Activated T-helper 17 cell treated with anti-CD3 and anti-CD28 coated beads, Interleukin-2, amount 50 U/mL, for 72 hours (primary cell): Measurements from ENCODE around the gene SYT9. TPM values are rescaled to one million over a fixed set of nuclear protein-coding genes. Genes with fewer than 3 reads are reported as not detected.

Experiments used
- ATAC-seq: fragments of 150-1000 bp; cut with Tn5 transposase; replicated peaks from 2 replicates; pipeline ENCODE4 v1.10.0; 2021; ENCODE audit warnings: mild to moderate bottlenecking, moderate library complexity
- H3K27ac Mint-ChIP-seq: one replicate; pipeline ENCODE4 v1.8.0; 2022; ENCODE audit warnings: mixed read lengths
- H3K27me3 Mint-ChIP-seq: one replicate; pipeline ENCODE4 v1.8.0; 2022; ENCODE audit warnings: mixed read lengths
- H3K36me3 Mint-ChIP-seq: one replicate; pipeline ENCODE4 v1.8.0; 2022; ENCODE audit warnings: low read depth, mild to moderate bottlenecking, mixed read lengths
- H3K4me1 Mint-ChIP-seq: one replicate; pipeline ENCODE4 v1.8.0; 2022; ENCODE audit warnings: mixed read lengths
- H3K4me3 Mint-ChIP-seq: one replicate; pipeline ENCODE4 v1.8.0; 2022; ENCODE audit warnings: mild to moderate bottlenecking, mixed read lengths
- H3K9me3 Mint-ChIP-seq: one replicate; pipeline ENCODE4 v1.8.0; 2022; ENCODE audit warnings: mixed read lengths
- total RNA-seq, 2 donors: library from RNA; stranded (reverse); gene quantifications; one replicate each; pipeline ENCODE4 v1.2.3, GENCODE V29; 2022

SYT9 gene
- total RNA-seq, 2 donors from 2014 or later: not detected

- Mint-ChIP-seq H3K4me3 (no peak overlapping the region), H3K4me1 (no peaks in the 10 kb centered on the region), H3K9me3 (peaks cover 6% of the 10 kb centered on the region), H3K36me3 (no peaks in the 10 kb centered on the region), H3K27ac (no peak overlapping the region), H3K27me3 (peaks cover 15% of the 10 kb centered on the region)
- ATAC-seq: no peak
Measured at GRCh38 chr11:7291100-7291829, 39.6 kb downstream of the SYT9 start.

DNA sequence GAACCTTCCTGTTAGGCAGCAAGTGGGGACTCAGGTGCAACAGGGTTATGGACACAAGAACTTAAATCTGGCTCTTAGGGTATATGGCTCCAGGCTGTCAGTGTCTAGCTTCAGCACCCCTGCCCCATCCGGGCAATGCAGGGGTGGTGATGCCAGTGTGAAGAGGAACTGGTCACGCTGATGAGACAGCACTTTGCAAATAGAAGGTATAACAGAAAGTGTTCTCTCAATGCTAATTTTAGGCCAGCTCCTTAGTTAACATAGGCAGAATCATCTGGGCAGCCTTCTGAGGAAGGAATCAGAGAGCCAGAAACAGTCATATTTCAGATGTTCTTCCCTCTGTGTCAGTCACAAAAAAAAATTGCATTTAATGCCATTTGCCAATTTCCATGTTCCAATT is 41.2 kb downstream of the SYT9 start:
- no peak overlapping the region for H3K4me3 Mint-ChIP-seq
- peaks cover 10% of the 10 kb centered on the region for H3K27me3 Mint-ChIP-seq
- no peak for ATAC-seq
- no peaks in the 10 kb centered on the region for H3K4me1 Mint-ChIP-seq
- no peak overlapping the region for H3K27ac Mint-ChIP-seq
- H3K9me3 Mint-ChIP-seq: no peaks in the 10 kb centered on the region
- H3K36me3 Mint-ChIP-seq: no peaks in the 10 kb centered on the region

DNA sequence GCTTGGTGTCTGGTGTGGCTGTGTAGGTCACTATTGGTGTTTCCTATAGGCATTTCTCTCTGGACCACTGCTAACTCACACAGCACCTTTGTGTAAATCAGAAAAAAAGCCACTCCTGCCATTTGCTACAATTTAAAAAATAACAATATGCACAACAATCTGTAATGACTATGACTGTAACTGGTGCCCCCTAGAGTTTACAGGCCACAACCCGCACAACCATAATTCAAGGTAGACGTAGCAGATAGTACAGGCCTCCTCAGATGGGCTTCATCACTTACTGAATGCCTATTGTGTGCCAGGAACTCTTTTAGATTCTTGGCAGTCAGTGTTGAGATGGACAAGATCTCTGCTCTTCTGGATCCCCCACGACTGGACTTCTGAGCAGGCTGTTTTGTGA is 47.7 kb downstream of the SYT9 start:
- ATAC-seq: no peak
- no peak overlapping the region for H3K27ac Mint-ChIP-seq
- H3K9me3 Mint-ChIP-seq: no peaks in the 10 kb centered on the region
- H3K36me3 Mint-ChIP-seq: no peaks in the 10 kb centered on the region
- H3K4me3 Mint-ChIP-seq: no peak overlapping the region
- H3K27me3 Mint-ChIP-seq: peaks cover 4% of the 10 kb centered on the region
- H3K4me1 Mint-ChIP-seq: no peaks in the 10 kb centered on the region

GRCh38 chr11:7300281-7300680 is 48.6 kb downstream of the SYT9 start:
- Mint-ChIP-seq H3K27ac (no peak overlapping the region), H3K4me1 (no peaks in the 10 kb centered on the region), H3K36me3 (no peaks in the 10 kb centered on the region), H3K27me3 (peaks cover 4% of the 10 kb centered on the region), H3K9me3 (no peaks in the 10 kb centered on the region), H3K4me3 (no peak overlapping the region)
- no peak for ATAC-seq

DNA sequence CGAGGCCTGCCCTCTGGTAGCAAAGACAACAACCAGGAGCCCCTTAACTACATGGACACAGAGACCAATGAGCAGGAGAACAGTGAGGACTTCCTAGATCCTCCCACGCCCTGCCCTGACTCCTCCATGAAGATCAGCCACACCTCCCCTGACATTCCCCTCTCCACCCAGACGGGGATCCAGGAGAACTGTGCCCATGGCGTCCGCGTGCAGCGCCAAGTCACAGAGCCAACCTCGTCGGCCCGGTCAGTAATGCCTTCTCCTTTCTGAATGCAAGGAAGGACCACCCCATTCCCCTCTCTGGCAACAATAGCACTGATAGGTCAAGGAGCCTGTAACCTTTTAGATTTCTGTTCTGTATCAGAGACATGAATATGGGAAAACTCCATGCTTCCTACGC is 51.4 kb downstream of the SYT9 start:
- Mint-ChIP-seq H3K27ac (no peak overlapping the region), H3K36me3 (no peaks in the 10 kb centered on the region), H3K4me3 (no peak overlapping the region), H3K4me1 (no peaks in the 10 kb centered on the region), H3K9me3 (no peaks in the 10 kb centered on the region), H3K27me3 (peaks cover 18% of the 10 kb centered on the region)
- no peak for ATAC-seq

GRCh38 chr11:7306900-7307299 is 55.2 kb downstream of the SYT9 start:
- Mint-ChIP-seq H3K27me3 (peaks cover 21% of the 10 kb centered on the region), H3K36me3 (no peaks in the 10 kb centered on the region), H3K9me3 (no peaks in the 10 kb centered on the region), H3K4me1 (no peaks in the 10 kb centered on the region), H3K4me3 (no peak overlapping the region), H3K27ac (no peak overlapping the region)
- no peak for ATAC-seq

DNA sequence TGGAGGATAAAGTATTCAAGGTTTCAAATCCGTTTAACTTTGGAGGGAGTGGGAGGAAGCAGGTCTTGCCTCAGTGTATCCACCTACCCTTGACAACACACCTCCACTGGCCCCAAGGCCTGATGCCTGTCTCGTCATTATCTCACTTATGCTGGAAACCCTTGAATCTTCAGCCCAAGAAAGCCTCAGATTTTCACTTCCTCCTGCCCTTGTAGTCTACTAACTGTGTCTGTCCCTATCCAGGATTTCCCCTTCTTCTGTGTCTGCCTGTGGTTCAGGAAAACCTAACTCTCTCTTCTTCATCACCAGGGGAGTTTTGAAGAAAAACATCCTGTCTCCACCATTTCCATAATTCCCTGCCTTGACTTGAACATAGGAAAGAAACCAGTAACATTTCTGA is 56.1 kb downstream of the SYT9 start:
- Mint-ChIP-seq H3K4me1 (no peaks in the 10 kb centered on the region), H3K27me3 (peaks cover 24% of the 10 kb centered on the region), H3K36me3 (no peaks in the 10 kb centered on the region), H3K4me3 (no peak overlapping the region), H3K9me3 (no peaks in the 10 kb centered on the region), H3K27ac (no peak overlapping the region)
- ATAC-seq: no peak

GRCh38 chr11:7311903-7312302 is 60.2 kb downstream of the SYT9 start:
- Mint-ChIP-seq H3K9me3 (no peaks in the 10 kb centered on the region), H3K4me3 (no peak overlapping the region), H3K4me1 (no peaks in the 10 kb centered on the region), H3K36me3 (no peaks in the 10 kb centered on the region), H3K27me3 (peaks cover 20% of the 10 kb centered on the region), H3K27ac (no peak overlapping the region)
- ATAC-seq: no peak

- H3K36me3 Mint-ChIP-seq: no peaks in the 10 kb centered on the region
- H3K4me3 Mint-ChIP-seq: no peak overlapping the region
- H3K4me1 Mint-ChIP-seq: no peaks in the 10 kb centered on the region
- H3K9me3 Mint-ChIP-seq: no peaks in the 10 kb centered on the region
- ATAC-seq: no peak
- H3K27me3 Mint-ChIP-seq: peaks cover 12% of the 10 kb centered on the region
- no peak overlapping the region for H3K27ac Mint-ChIP-seq
Measured at GRCh38 chr11:7314811-7315604, 63.3 kb downstream of the SYT9 start.

- H3K27ac Mint-ChIP-seq: no peak overlapping the region
- ATAC-seq: no peak
- H3K27me3 Mint-ChIP-seq: peaks cover 26% of the 10 kb centered on the region
- no peaks in the 10 kb centered on the region for H3K9me3 Mint-ChIP-seq
- H3K4me1 Mint-ChIP-seq: no peaks in the 10 kb centered on the region
- H3K36me3 Mint-ChIP-seq: no peaks in the 10 kb centered on the region
- no peak overlapping the region for H3K4me3 Mint-ChIP-seq
Measured at GRCh38 chr11:7319501-7319900, 67.8 kb downstream of the SYT9 start.

- Mint-ChIP-seq H3K27me3 (peaks cover 21% of the 10 kb centered on the region), H3K4me3 (no peak overlapping the region), H3K36me3 (no peaks in the 10 kb centered on the region), H3K27ac (no peak overlapping the region), H3K9me3 (no peaks in the 10 kb centered on the region), H3K4me1 (no peaks in the 10 kb centered on the region)
- no peak for ATAC-seq
Measured at GRCh38 chr11:7320306-7320705, 68.6 kb downstream of the SYT9 start.

- H3K36me3 Mint-ChIP-seq: no peaks in the 10 kb centered on the region
- H3K27me3 Mint-ChIP-seq: peaks cover 20% of the 10 kb centered on the region
- no peak overlapping the region for H3K4me3 Mint-ChIP-seq
- no peak overlapping the region for H3K27ac Mint-ChIP-seq
- ATAC-seq: no peak
- H3K4me1 Mint-ChIP-seq: no peaks in the 10 kb centered on the region
- H3K9me3 Mint-ChIP-seq: no peaks in the 10 kb centered on the region
Measured at GRCh38 chr11:7321473-7322450, 70.1 kb downstream of the SYT9 start.

DNA sequence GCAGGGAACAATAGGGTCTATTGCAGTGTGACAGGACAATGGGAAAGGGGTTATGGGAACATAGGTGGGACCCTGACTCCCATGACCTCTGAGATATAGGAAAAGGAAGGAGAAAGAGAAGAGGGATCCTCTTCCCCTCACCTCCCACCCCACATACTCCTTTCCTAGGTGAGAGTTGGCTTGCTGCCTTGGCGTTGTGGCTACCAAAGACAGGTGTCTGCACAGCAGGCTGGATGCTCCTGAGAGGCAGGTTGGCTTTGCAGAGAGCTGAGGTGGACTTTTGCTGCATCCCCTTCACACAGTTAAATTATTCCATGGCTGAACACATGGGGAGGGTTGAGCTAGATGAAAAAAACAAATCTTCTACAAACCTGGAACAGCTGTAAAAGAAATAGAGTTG is 80.7 kb downstream of the SYT9 start:
- H3K4me3 Mint-ChIP-seq: no peak overlapping the region
- no peaks in the 10 kb centered on the region for H3K4me1 Mint-ChIP-seq
- H3K27me3 Mint-ChIP-seq: peaks cover 15% of the 10 kb centered on the region
- no peak overlapping the region for H3K27ac Mint-ChIP-seq
- no peaks in the 10 kb centered on the region for H3K9me3 Mint-ChIP-seq
- no peak for ATAC-seq
- no peaks in the 10 kb centered on the region for H3K36me3 Mint-ChIP-seq

DNA sequence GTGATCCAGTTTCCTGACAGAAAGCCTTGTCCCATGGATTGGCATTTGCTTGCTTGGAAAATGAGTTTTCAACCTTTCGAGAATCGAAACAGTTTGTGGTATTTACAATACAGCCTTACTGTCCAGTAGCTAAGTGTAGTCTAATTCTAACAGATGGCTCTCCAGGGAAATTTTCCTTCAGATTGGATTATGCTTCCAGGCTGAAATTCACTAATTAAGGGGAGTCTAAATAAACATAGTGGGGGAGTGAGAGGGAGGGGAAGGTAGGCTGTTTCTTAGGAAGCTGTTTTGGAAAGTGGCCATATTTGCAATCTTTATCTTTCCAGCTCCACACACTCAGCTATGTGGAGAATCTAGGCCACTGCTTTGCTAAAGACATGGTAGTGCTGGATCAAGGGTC is 81.3 kb downstream of the SYT9 start:
- no peaks in the 10 kb centered on the region for H3K9me3 Mint-ChIP-seq
- ATAC-seq: no peak
- no peaks in the 10 kb centered on the region for H3K36me3 Mint-ChIP-seq
- no peak overlapping the region for H3K27ac Mint-ChIP-seq
- peaks cover 15% of the 10 kb centered on the region for H3K27me3 Mint-ChIP-seq
- no peak overlapping the region for H3K4me3 Mint-ChIP-seq
- H3K4me1 Mint-ChIP-seq: no peaks in the 10 kb centered on the region
